HG03565 (cell line): Measurements from ENCODE around the gene PEF1.

ENCODE experiments used
- ATAC-seq: cut with Tn5 transposase; IDR thresholded peaks from one replicate; pipeline ENCODE4 v1.9.1; 2021; ENCODE audit warnings: mild to moderate bottlenecking, moderate library complexity; ENCODE audit not compliant: unreplicated experiment

PEF1 gene

GRCh38 chr1:31644560-31645273 is at the start of gene PEF1:
PEF1 (minus strand) TSS chr1:31644876; CDS start chr1:31644864, 12 bp downstream.
- peak; percentile 66 for ATAC-seq

GRCh38 chr1:31693231-31693630 is 48.6 kb upstream of the PEF1 start:
- ATAC-seq, result no peak

- no peak for ATAC-seq
Observed at GRCh38 chr1:31691951-31692350, 47.3 kb upstream of the PEF1 start.

- no peak for ATAC-seq
Observed at GRCh38 chr1:31691446-31691845, 46.8 kb upstream of the PEF1 start.

GRCh38 chr1:31690921-31691320 is 46.2 kb upstream of the PEF1 start:
- ATAC-seq, result no peak

- ATAC-seq, result no peak
Observed at GRCh38 chr1:31689854-31690253, 45.2 kb upstream of the PEF1 start.

GRCh38 chr1:31689379-31689778 is 44.7 kb upstream of the PEF1 start:
- no peak for ATAC-seq

- no peak for ATAC-seq
Observed at GRCh38 chr1:31688233-31688918, 43.7 kb upstream of the PEF1 start.

- no peak for ATAC-seq
Observed at GRCh38 chr1:31687601-31688000, 42.9 kb upstream of the PEF1 start.

- ATAC-seq, result no peak
Observed at GRCh38 chr1:31685795-31686194, 41.1 kb upstream of the PEF1 start.

- ATAC-seq, result no peak
Observed at GRCh38 chr1:31683997-31684396, 39.3 kb upstream of the PEF1 start.

GRCh38 chr1:31681415-31681814 is 36.7 kb upstream of the PEF1 start:
- no peak for ATAC-seq

GRCh38 chr1:31679676-31680230 is 35.1 kb upstream of the PEF1 start:
- ATAC-seq, result no peak

GRCh38 chr1:31679091-31679490 is 34.4 kb upstream of the PEF1 start:
- ATAC-seq, result no peak

- ATAC-seq, result no peak
Observed at GRCh38 chr1:31678681-31679080, 34.0 kb upstream of the PEF1 start.

GRCh38 chr1:31677949-31678348 is 33.3 kb upstream of the PEF1 start:
- ATAC-seq, result no peak

GRCh38 chr1:31677401-31677800 is 32.7 kb upstream of the PEF1 start:
- ATAC-seq, result no peak

- ATAC-seq, result no peak
Observed at GRCh38 chr1:31675756-31676155, 31.1 kb upstream of the PEF1 start.

- ATAC-seq, result no peak
Observed at GRCh38 chr1:31675161-31675560, 30.5 kb upstream of the PEF1 start.

- no peak for ATAC-seq
Observed at GRCh38 chr1:31674626-31675025, 29.9 kb upstream of the PEF1 start.

GRCh38 chr1:31673433-31673832 is 28.8 kb upstream of the PEF1 start:
- no peak for ATAC-seq

- ATAC-seq, result no peak
Observed at GRCh38 chr1:31672986-31673385, 28.3 kb upstream of the PEF1 start.
